Stimulated activated CD4-positive, alpha-beta T cell treated with anti-CD3 and anti-CD28 coated beads, Interleukin-4, amount 100 ng/mL, for 1 hour (primary cell): ENCODE measurements around the gene EGLN2.
"Not testable (repeated sequence)": the region's sequence is repeated elsewhere in the genome, so short reads cannot be mapped to it uniquely, and the experiment has no call there.

Experiments used
- DNase-seq: peaks from one replicate; pipeline ENCODE4 v3.0.0-alpha.2; 2020

Gene EGLN2

GRCh38 chr19:40819479-40820234, 20.7 kb downstream of the EGLN2 start:
- peak; percentile 66 for DNase-seq

DNA sequence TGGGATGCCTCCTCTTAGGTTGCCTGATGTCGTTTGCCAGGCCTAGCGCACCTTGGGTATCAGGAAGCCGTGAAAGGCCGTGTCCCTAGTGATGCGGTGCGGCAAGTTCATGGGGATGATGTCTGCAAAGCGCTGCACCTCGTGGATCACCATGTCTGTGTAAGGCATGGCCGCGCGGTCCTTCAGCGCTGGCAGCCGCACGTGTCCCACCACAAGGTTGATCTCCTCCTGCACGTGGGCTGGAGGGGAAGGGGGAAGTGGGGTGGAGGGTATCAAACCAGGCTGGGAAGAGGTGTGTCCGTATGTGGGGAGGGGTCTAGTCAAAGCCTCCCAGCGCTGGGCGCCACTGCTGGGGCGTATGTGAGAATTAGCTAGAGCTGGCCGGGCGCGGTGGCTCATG, 23.2 kb downstream of the EGLN2 start:
- no peak for DNase-seq

GRCh38 chr19:40822704-40823553, 23.9 kb downstream of the EGLN2 start:
- DNase-seq = not testable (repeated sequence)

DNA sequence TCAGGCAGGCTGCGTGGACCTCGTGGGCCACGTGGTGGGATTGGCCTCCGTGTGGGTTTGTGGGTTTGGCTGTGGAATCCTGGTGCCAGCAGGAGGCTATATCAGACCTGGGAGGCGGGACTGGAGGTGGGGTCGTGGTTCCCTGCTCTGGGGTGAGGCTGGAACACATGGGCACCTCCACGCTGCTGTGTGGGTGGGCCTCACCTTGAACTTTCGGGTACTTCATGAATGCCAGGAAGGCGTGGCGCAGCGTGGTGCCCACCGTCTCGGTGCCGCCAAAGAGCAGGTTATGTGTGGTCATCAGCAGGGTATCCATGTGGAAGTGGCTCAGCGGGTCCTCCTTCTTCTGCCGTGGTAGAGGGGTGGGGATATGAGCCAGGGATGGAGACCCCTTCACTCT, 25.9 kb downstream of the EGLN2 start:
- DNase-seq = not testable (repeated sequence)

DNA sequence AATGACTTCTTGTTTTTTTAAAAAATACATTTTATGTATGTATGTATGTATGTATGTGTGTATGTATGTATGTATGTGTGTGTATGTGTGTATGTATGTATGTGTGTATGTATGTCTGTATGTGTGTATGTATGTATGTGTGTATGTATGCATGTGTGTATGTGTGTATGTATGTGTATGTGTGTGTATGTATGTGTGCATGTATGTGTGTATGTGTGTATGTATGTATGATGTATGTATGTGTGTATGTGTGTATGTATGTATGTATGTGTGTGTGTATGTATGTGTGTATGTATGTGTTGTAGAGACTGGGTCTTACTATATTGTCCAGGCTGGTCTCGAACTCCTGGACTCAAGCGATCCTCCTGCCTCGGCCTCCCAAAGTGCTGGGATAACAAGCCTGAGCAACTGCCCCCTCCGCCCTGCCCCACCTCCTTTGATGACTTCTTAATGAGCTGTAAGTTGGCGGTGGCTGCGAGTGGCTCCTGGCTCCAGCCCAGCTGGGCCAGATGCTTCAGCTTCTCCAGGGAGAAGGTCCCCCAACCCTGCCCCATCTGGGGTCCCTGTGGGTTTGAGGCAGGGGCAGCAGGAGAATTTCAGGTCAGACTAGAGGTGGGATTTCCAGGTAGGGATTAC, 26.6 kb downstream of the EGLN2 start:
- DNase-seq = not testable (repeated sequence)

- not testable (repeated sequence) for DNase-seq
Measured at GRCh38 chr19:40826312-40826698, 27.3 kb downstream of the EGLN2 start.

- not testable (repeated sequence) for DNase-seq
Measured at GRCh38 chr19:40826699-40827385, 27.9 kb downstream of the EGLN2 start.

- no peak for DNase-seq
Measured at GRCh38 chr19:40827386-40828247, 28.6 kb downstream of the EGLN2 start.

GRCh38 chr19:40829205-40829604, 30.2 kb downstream of the EGLN2 start:
- no peak for DNase-seq

- DNase-seq = not testable (repeated sequence)
Measured at GRCh38 chr19:40830741-40831140, 31.8 kb downstream of the EGLN2 start.

GRCh38 chr19:40831502-40832430, 32.8 kb downstream of the EGLN2 start:
- no peak for DNase-seq

DNA sequence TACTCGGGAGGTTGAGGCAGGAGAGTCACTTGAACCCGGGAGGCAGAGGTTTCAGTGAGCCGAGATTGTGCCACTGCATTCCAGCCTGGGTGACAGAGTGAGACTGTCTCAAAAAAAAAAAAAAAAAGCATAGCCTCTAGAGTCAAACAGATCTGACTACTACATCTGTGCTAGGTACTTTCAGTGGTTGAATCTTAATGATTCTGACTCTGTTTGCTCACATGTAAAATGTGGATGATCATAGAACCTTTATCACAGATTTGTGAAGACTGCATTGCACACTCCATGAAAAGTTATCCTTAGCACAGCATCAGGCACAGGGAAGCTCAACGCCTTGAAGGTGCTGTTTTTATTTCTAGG, 33.4 kb downstream of the EGLN2 start:
- DNase-seq = not testable (repeated sequence)

GRCh38 chr19:40833728-40834533, 34.9 kb downstream of the EGLN2 start:
- not testable (repeated sequence) for DNase-seq

GRCh38 chr19:40836754-40837429, 37.9 kb downstream of the EGLN2 start:
- no peak for DNase-seq

DNA sequence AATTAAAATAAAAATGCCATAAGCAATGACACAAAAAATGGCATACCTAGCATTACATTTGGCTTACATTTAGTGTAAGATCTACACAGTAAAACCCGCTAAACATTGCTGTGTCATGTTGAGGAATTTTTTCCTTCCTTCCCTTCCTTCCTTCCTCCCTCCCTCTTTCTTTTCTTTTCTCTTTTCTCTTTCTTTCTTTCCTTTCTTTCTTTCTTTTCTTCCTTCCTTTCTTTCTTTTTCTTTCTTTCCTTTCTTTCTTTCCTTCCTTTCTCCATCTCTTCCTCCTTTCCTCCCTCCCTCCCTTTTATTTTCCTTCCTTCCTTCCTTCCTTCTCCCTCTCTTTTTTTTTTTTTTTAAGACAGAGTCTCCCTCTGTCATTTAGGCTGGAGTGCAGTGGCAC, 39.5 kb downstream of the EGLN2 start:
- DNase-seq = not testable (repeated sequence)

DNA sequence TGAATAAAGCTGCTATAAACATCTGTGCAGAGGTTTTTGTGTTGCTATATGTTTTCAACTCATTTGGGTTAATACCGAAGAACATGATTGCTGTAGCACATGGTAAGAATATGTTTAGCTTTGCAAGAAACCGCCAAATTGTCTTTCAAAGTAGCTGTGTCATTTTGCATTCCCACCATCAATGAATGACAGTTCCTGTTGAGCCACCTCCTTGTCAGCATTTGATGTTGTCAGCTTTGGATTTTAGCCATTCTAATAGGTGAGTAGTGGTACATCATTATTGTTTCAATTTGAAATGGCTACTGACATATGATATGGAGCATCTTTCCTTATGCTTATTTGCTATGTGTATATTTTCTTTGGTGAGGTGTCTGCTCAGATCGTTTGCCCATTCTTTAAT, 43.0 kb downstream of the EGLN2 start:
- not testable (repeated sequence) for DNase-seq

GRCh38 chr19:40842997-40843652, 44.1 kb downstream of the EGLN2 start:
- not testable (repeated sequence) for DNase-seq

- DNase-seq = peak; percentile 70
Measured at GRCh38 chr19:40843653-40844052, 44.7 kb downstream of the EGLN2 start.

DNA sequence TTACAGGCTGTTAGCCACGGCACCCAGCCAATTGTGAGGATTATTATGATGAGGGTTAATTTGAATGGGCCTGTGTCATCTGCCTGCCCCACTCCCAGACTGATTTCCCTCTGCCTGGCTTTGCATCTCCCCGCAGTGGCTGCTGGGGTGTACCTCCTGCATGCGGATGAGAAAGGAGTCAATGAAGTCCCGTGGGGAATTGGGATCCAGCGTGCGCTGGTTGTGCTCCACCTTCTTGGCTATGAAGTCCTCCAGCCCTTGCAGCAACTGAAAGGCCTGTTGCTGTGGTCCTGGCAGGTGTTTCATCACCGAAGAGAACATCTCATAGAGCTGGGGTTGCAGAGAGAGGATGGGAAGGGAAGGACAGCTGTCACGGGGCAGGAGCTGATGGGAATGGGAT, 47.7 kb downstream of the EGLN2 start:
- DNase-seq = not testable (repeated sequence)
